ENCODE measurements around the gene ADGRF1.

DNA sequence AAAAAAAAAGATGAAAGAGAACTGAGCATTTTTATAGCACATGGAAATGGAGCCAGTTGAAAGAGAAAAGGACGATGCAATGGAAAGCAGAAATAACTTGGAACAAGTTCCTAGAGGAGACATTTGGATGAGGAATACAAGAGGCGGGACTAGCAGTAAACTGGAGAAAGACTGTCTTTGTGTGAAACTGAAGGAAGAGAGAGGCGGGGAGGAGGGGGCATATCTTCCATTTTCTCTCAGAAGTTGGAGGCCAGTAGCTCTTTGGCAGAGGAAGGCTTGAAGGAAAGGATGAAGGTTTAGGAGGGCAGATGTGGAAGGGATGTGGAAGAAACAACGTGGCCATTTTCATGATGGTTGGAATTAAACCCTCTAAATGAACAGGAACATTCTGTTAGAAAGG lies 33.0 kb upstream of the ADGRF1 start:
- TF ChIP-seq, protein P1, sequence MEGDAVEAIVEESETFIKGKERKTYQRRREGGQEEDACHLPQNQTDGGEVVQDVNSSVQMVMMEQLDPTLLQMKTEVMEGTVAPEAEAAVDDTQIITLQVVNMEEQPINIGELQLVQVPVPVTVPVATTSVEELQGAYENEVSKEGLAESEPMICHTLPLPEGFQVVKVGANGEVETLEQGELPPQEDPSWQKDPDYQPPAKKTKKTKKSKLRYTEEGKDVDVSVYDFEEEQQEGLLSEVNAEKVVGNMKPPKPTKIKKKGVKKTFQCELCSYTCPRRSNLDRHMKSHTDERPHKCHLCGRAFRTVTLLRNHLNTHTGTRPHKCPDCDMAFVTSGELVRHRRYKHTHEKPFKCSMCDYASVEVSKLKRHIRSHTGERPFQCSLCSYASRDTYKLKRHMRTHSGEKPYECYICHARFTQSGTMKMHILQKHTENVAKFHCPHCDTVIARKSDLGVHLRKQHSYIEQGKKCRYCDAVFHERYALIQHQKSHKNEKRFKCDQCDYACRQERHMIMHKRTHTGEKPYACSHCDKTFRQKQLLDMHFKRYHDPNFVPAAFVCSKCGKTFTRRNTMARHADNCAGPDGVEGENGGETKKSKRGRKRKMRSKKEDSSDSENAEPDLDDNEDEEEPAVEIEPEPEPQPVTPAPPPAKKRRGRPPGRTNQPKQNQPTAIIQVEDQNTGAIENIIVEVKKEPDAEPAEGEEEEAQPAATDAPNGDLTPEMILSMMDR (IDR thresholded peaks at IDR 0.05; ENCODE audit: insufficient read depth, low read length), result no peak
- no peak for TF ChIP-seq POLR2AphosphoS5 (IDR thresholded peaks at IDR 0.05; ENCODE audit: low read depth)

Measured in HL-60 (cell line).